Measurements from ENCODE around the gene SLC4A1.
"Not testable (repeated sequence)": the region's sequence is repeated elsewhere in the genome, so short reads cannot be mapped to it uniquely, and the experiment has no call there.

Gene SLC4A1

DNA sequence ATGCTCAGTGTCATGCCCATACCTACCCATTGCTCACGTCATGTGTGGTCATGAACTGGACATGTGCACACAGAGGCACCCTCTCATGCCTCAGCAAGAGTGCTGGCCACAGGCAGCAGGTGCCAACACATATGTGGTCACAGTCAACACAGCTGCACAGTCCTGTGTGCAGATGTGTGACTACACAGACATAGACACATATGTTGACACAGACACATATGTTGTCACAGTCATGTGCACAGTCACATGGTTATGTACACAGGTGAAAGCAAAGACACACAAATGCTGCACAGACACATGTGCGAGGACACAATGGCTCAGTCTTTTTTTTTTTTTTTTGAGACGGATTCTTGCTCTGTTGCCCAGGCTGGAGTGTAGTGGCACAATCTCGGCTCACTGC is 11.3 kb downstream of the SLC4A1 start:
- DNase-seq (ENCODE audit: low spot score), result no peak

- DNase-seq (ENCODE audit: low spot score), result no peak
Measured at GRCh38 chr17:44255915-44256314, 12.0 kb downstream of the SLC4A1 start.

- no peak for DNase-seq (ENCODE audit: low spot score)
Measured at GRCh38 chr17:44254361-44255095, 13.4 kb downstream of the SLC4A1 start.

DNA sequence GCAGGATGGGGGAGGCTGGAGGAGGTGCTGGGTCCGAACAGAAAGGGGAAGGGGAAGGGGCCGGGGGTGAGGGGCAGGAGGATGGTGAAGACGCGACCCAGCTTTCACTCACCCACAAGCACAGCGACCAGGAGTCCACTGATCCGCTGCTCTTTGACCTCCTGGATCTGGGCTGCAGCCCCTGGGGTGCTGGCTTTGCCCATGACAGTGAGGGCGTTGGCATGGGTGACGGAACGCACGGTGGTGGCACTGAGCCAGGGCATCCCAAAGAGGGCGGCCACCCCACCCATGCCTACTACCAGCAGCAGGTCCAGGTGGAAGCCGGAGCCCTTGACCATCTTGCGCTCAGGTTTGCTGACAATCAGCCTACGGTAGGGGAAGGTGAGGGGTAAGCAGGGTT is 14.9 kb downstream of the SLC4A1 start:
- DNase-seq (ENCODE audit: low spot score), result no peak

- no peak for DNase-seq (ENCODE audit: low spot score)
Measured at GRCh38 chr17:44251062-44251461, 16.9 kb downstream of the SLC4A1 start.

- no peak for DNase-seq (ENCODE audit: low spot score)
Measured at GRCh38 chr17:44249501-44250246, 18.3 kb downstream of the SLC4A1 start.

DNA sequence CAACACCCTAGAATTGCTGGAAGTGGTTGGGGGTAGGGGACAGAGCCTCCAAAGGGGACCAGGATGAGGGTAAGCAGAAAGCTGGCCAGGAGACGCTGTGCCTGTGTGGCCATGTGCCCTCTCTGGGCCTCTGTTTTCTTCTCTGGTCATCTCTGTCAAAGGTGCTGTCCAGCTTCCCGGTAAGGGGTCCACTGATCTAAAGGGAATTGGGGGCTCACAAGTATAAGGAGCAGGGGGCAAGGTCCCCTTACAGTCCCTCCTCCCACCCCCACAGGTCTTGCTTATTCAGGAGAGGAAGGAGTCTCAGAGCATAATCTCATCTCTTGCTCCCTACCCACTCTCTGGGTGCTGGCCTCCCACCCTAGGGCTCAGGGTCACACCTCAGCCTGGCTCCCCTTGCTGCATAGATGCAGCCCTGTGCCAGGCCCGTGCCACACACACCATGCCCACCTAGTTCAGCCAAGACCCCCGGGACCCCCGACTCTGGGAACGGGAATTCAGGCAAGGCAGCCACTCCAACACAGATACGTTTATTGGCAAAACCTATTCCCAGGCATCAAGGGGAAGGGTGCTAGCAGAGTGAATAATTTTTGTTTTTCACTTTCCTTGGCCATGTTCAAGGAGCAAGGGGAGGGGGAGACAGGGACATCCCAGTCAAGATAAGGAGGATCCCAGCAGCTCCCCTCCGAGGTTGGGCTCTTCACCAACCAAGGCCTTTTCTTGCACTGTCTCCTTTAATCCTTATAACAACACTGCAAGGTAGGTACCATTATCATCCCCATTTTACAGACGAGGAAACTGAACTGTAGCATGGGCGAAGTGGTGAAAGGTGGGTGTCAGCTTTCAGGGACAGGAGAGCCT is 19.8 kb downstream of the SLC4A1 start:
- no peak for DNase-seq (ENCODE audit: low spot score)

DNA sequence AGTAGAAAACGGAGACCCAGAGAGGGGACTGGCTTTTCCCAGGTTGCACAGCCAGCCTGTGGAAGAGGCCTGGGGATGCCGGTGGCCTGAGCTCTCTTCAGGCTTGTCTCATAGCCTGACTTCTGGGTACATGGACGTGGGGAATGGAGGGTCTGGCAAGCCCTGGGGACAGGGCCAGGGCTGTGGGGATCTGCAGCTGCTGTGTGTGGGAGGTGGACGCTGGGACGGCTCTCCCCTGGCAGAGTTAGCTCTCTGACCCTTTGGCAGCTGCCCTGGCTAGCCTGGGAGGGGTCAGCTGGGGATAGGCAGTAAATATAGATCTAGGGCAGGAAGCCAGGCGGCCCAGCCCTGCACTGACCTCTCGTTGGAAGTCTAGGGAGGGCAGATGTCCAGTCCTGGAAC is 20.5 kb downstream of the SLC4A1 start:
- DNase-seq (ENCODE audit: low spot score), result no peak

DNA sequence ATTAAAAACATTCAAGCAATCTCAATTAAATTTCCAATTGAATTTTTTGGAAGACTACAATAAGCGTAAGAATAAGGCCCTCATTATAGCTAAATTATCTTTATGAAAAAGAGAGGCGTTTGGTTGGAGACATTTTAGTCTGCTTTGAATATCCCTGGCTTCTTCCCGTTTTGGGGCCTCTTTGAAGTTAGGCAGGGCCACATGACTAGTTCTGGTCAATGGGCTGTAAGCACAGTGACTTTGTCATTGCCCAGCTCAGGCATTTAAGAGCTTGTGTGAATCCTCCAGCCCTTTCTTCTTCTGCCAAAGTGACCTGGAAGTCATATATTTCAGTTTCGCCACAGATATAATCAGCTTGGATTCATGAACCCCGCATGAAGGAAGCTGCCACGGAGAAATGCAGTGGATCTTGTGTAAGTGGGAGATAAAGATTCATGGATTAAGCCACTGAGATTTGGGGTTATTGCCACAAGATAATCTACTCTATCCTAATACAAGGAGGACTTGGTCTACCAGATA is 26.8 kb downstream of the SLC4A1 start:
- DNase-seq (ENCODE audit: low spot score), result peak; percentile 42

DNA sequence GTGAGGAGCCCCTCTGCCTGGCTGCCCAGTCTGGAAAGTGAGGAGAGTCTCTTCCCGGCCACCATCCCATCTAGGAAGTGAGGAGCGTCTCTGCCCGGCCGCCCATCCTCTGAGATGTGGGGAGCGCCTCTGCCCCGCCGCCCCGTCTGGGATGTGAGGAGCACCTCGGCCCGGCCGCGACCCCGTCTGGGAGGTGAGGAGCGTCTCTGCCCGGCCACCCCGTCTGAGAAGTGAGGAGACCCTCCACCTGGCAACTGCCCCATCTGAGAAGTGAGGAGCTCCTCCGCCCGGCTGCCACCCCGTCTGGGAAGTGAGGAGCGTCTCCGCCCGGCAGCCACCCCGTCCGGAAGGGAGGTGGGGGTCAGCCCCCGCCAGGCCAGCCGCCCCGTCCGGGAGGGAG is 30.0 kb downstream of the SLC4A1 start:
- DNase-seq (ENCODE audit: low spot score), result not testable (repeated sequence)

GRCh38 chr17:44236444-44236991 is 31.4 kb downstream of the SLC4A1 start:
- no peak for DNase-seq (ENCODE audit: low spot score)

DNA sequence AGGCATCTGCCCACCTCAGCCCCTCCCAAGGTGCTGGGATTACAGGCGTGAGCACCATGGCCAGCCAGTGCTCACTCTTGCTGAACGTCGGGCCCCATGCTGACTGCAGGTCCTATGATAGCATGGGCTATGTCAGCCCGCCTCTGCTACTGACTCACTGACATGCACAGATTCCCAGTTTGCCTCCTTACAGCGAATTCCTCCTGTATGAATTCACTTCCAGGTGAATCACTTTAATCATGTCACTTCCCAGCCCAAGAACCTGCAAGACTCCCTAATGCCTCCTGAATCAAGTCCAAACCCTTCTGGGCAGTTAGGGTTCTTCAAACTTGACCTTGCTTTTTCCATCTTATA is 32.4 kb downstream of the SLC4A1 start:
- DNase-seq (ENCODE audit: low spot score), result peak; percentile 35

- no peak for DNase-seq (ENCODE audit: low spot score)
Measured at GRCh38 chr17:44233582-44233981, 34.4 kb downstream of the SLC4A1 start.

GRCh38 chr17:44232061-44232460 is 35.9 kb downstream of the SLC4A1 start:
- no peak for DNase-seq (ENCODE audit: low spot score)

DNA sequence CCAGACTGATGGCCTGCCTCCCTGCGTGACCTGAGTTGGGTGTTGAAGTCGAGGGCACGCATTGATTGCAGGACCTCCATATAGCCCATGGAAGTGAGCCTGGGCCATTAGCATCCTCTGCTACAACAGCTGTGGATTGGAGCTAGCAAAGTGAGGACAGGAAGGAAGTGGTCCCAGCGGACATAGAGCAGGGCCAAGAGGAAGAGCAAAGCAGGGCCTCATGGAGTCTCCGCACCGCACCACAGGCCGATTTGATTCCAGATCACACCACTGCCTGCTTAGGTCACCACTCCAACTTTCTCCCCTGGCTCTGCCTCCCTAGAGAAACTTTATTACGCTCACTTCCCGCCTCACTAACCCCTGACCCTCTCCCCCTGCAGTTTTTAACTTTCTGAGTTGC is 37.8 kb downstream of the SLC4A1 start:
- DNase-seq (ENCODE audit: low spot score), result no peak

GRCh38 chr17:44229090-44229489 is 38.8 kb downstream of the SLC4A1 start:
- no peak for DNase-seq (ENCODE audit: low spot score)

GRCh38 chr17:44223541-44224071 is 44.3 kb downstream of the SLC4A1 start:
- DNase-seq (ENCODE audit: low spot score), result no peak

DNA sequence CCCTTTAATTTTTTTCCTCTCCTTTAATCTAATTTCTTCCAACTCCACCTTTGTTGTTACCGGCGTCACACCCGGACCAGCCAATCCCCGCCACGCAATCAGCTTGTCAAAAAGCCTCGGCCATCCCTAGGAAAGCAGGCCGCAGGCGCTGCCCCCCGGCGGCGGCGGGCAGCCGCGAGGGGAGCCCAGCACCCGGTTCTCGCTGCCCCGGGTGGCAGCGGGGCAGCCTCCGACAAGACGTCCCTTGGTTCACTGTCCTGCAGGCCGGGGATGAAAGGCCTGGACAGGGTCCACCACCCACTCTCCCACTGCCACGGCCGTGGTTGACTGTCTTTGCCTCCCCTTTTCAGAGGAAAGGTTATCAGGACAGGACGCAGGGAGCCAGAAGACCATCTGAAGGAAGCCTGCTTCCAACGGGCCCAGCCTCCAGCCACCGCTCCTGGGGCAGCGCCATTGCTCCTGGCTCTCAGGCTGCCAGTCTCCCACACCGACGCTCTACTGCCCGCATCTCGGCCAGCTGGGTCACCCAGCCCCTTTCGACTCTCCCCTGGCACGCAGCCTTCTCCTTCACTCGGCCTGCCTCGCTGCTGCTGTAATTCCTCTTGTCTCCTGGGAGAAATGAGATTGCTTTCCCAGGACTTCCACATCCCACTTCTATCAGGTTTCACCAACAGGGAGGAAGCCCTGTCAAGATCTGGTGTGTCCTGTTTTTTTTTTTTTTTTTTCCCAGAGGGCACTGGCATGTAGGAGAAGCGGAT is 45.6 kb downstream of the SLC4A1 start:
- peak; percentile 83 for DNase-seq (ENCODE audit: low spot score)

GRCh38 chr17:44221862-44222111 is 46.1 kb downstream of the SLC4A1 start:
- no peak for DNase-seq (ENCODE audit: low spot score)

DNA sequence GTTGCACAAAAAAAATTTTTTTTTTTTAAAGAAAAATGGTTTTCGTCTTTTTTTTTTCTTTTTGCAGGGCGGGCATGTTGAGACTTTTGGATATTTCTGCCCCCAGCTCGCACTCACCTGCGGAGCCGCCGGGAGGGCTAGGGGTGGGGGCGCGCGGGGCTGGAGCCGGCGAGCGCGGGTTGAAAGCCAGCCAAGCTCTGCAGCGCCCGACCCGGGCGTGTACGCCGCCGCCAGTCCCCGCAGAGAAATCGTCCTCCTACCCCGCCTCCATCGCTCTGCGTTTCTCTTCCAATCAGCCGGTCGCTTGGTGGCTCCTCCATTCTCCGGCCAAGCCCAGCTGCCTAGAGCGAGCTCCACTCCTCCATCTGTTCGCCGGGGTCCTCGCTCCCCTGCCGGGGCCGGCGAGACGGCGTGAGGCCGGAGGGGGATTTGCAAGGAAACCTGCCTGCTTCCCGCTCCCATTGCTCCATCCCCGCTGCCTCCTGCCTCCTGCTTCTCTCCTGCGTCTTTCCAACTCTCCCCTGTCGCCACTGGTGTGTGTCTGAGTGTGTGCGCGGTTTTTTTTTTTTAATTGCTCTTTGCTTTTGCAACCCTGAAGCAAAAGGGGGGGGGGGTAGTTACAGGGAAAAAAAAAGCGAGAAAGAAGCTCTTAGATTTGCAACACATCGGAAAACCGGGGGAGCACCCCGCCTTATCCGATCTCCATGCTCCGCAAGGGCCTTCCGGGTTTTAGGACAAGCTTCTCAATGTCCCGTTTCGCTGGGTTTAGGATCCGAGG is 46.7 kb downstream of the SLC4A1 start:
- peak; percentile 78 for DNase-seq (ENCODE audit: low spot score)
